Measurements from ENCODE around the gene NFKBIE.

NFKBIE gene

GRCh38 chr6:44265722-44266233, 427 bp upstream of the NFKBIE start:
- H3K27me3 ChIP-seq (replicated peaks; ENCODE audit: control insufficient read depth, insufficient read depth, low read length): no peaks in the 10 kb centered on the region
- no peak for DNase-seq (ENCODE audit: extremely low read depth, insufficient read length)
- no peak for TF ChIP-seq CTCF (IDR thresholded peaks at IDR 0.05; ENCODE audit: insufficient read depth, low read length, poor library complexity, severe bottlenecking)
- H3K36me3 ChIP-seq (ENCODE audit: control insufficient read depth, insufficient read depth, low read length): peaks cover 11% of the 10 kb centered on the region
- peak overlapping the region; percentile 42 for H3K4me3 ChIP-seq (replicated peaks; ENCODE audit: low read depth, low read length)

GRCh38 chr6:44264154-44265006, 971 bp downstream of the NFKBIE start:
- Histone ChIP-seq H3K36me3 (ENCODE audit: control insufficient read depth, insufficient read depth, low read length) (peaks cover 19% of the 10 kb centered on the region), H3K4me3 (replicated peaks; ENCODE audit: low read depth, low read length) (peak overlapping the region; percentile 96), H3K27me3 (replicated peaks; ENCODE audit: control insufficient read depth, insufficient read depth, low read length) (no peaks in the 10 kb centered on the region)
- TF ChIP-seq CTCF (IDR thresholded peaks at IDR 0.05; ENCODE audit: insufficient read depth, low read length, poor library complexity, severe bottlenecking): no peak
- peak; percentile 72 for DNase-seq (ENCODE audit: extremely low read depth, insufficient read length)

- peak overlapping the region; percentile 96 for H3K4me3 ChIP-seq (replicated peaks; ENCODE audit: low read depth, low read length)
- H3K36me3 ChIP-seq (ENCODE audit: control insufficient read depth, insufficient read depth, low read length): peaks cover 25% of the 10 kb centered on the region
- no peak for TF ChIP-seq CTCF (IDR thresholded peaks at IDR 0.05; ENCODE audit: insufficient read depth, low read length, poor library complexity, severe bottlenecking)
- no peaks in the 10 kb centered on the region for H3K27me3 ChIP-seq (replicated peaks; ENCODE audit: control insufficient read depth, insufficient read depth, low read length)
- peak; percentile 75 for DNase-seq (ENCODE audit: extremely low read depth, insufficient read length)
These were observed 1.8 kb downstream of the NFKBIE start for GRCh38 chr6:44263354-44264100.

- peak overlapping the region; percentile 96 for H3K4me3 ChIP-seq (replicated peaks; ENCODE audit: low read depth, low read length)
- TF ChIP-seq CTCF (IDR thresholded peaks at IDR 0.05; ENCODE audit: insufficient read depth, low read length, poor library complexity, severe bottlenecking): no peak
- H3K27me3 ChIP-seq (replicated peaks; ENCODE audit: control insufficient read depth, insufficient read depth, low read length): no peaks in the 10 kb centered on the region
- DNase-seq (ENCODE audit: extremely low read depth, insufficient read length): peak; percentile 51
- peaks cover 26% of the 10 kb centered on the region for H3K36me3 ChIP-seq (ENCODE audit: control insufficient read depth, insufficient read depth, low read length)
These were observed 2.6 kb downstream of the NFKBIE start for GRCh38 chr6:44262467-44263353.

GRCh38 chr6:44261581-44261980, 3.8 kb downstream of the NFKBIE start:
- Histone ChIP-seq H3K4me3 (replicated peaks; ENCODE audit: low read depth, low read length) (peak overlapping the region; percentile 96), H3K36me3 (ENCODE audit: control insufficient read depth, insufficient read depth, low read length) (peaks cover 26% of the 10 kb centered on the region), H3K27me3 (replicated peaks; ENCODE audit: control insufficient read depth, insufficient read depth, low read length) (no peaks in the 10 kb centered on the region)
- DNase-seq (ENCODE audit: extremely low read depth, insufficient read length): no peak
- TF ChIP-seq CTCF (IDR thresholded peaks at IDR 0.05; ENCODE audit: insufficient read depth, low read length, poor library complexity, severe bottlenecking): no peak
